ENCODE data around the gene MBD2. TPM values are rescaled to one million over a fixed set of nuclear protein-coding genes. Genes with fewer than 3 reads are reported as not detected.

MBD2 gene
- total and polyA plus RNA-seq, 11 donors: 15.9 to 74.9 (median 44.6) TPM

DNA sequence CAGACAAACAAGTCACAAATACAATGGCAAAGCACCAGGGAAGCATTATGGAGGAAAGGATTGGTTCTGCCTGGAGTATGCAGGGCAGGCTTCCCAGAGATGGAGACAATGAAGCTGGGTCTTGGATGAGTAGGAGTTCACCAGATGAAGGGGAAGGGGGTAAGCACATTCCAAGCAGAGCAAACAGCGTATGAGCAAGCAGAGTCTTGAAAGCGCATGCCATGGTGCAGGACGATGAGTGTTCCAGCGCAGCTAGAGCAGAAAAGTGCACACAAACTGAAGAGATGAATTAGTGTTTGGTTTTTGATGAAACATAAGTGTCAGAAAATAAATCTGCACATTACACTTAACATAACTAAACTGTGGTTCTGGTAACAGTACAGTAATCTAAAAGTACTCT, 21.6 kb downstream of the MBD2 start:
- ATAC-seq (no peak), DNase-seq (no peak)
- intact Hi-C loops (cut with DNase I): no loop called here
- Histone ChIP-seq H3K36me3 (peaks cover 0 to 58% (median 26%) of the 10 kb centered on the region in 9 donors), H3K9me3 (no peaks in the 10 kb centered on the region), H3K27me3 (no peaks in the 10 kb centered on the region), H3K4me3 (no peak overlapping the region), H3K27ac (no peak overlapping the region), H3K4me1 (peaks cover 0 to 20% (median 14%) of the 10 kb centered on the region in 12 donors)
- TF ChIP-seq POLR2A (IDR thresholded peaks at IDR 0.05): no peak
- no peak for TF ChIP-seq CTCF (IDR thresholded peaks at IDR 0.05)
- 95 to 100% (median 96%) methylated on average over 4 of the region's 4 CpGs for WGBS, 4 donors

GRCh38 chr18:54197747-54198411, 26.6 kb downstream of the MBD2 start:
- peaks cover 0 to 46% (median 15%) of the 10 kb centered on the region in 9 donors for H3K36me3 ChIP-seq
- H3K27me3 ChIP-seq: no peaks in the 10 kb centered on the region
- no peak overlapping the region for H3K4me3 ChIP-seq
- H3K9me3 ChIP-seq: no peaks in the 10 kb centered on the region
- TF ChIP-seq CTCF (IDR thresholded peaks at IDR 0.05) (no peak), POLR2A (IDR thresholded peaks at IDR 0.05) (no peak)
- H3K4me1 ChIP-seq: peaks cover 0 to 4% (median 0%) of the 10 kb centered on the region in 12 donors
- no peak overlapping the region for H3K27ac ChIP-seq
- ATAC-seq (no peak), DNase-seq (no peak)
- WGBS, 4 donors: 85 to 97% (median 89%) methylated on average over 3 of the region's 3 CpGs
- intact Hi-C loops (cut with DNase I): no loop called here

GRCh38 chr18:54193786-54194185, 30.7 kb downstream of the MBD2 start:
- 95 to 97% (median 96%) methylated on average over 2 of the region's 2 CpGs for WGBS, 4 donors
- peaks cover 0 to 26% (median 4%) of the 10 kb centered on the region in 9 donors for H3K36me3 ChIP-seq
- TF ChIP-seq CTCF (IDR thresholded peaks at IDR 0.05): no peak
- TF ChIP-seq POLR2A (IDR thresholded peaks at IDR 0.05): no peak
- H3K4me3 ChIP-seq: no peak overlapping the region
- no peak for DNase-seq
- ATAC-seq: no peak
- H3K9me3 ChIP-seq: no peaks in the 10 kb centered on the region
- no peak overlapping the region for H3K27ac ChIP-seq
- intact Hi-C loops (cut with DNase I): no loop called here
- peaks cover 0 to 4% (median 0%) of the 10 kb centered on the region in 12 donors for H3K4me1 ChIP-seq
- H3K27me3 ChIP-seq: no peaks in the 10 kb centered on the region

DNA sequence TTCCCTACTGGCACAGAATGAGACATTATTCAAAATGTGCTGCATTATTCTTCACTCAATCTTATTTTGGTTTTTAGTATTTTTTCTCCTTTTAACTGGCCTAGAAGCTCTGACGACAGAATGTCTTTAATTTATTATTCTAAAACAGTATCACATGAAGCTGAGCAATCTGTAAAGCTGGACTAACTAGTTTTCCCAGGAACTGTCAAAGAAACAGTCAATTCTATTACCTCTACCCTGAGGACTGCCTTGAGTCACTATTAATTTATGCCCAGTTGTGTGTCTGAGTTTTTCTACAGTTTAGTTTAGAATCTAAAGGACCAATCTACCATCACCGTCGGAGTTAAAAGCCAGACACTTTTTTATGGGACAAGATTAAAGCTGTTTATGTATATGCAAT, 31.6 kb downstream of the MBD2 start:
- DNase-seq (no peak), ATAC-seq (no peak)
- Histone ChIP-seq H3K4me3 (no peak overlapping the region), H3K27ac (no peak overlapping the region), H3K27me3 (no peaks in the 10 kb centered on the region), H3K4me1 (peaks cover 0 to 3% (median 0%) of the 10 kb centered on the region in 12 donors), H3K36me3 (peaks cover 0 to 26% (median 6%) of the 10 kb centered on the region in 9 donors), H3K9me3 (no peaks in the 10 kb centered on the region)
- WGBS, 4 donors: 95 to 98% (median 97%) methylated on average over 3 of the region's 3 CpGs
- no peak for TF ChIP-seq CTCF (IDR thresholded peaks at IDR 0.05)
- no peak for TF ChIP-seq POLR2A (IDR thresholded peaks at IDR 0.05)
- intact Hi-C loops (cut with DNase I): no loop called here
